Psoas muscle (tissue), 8 donors: ENCODE data around the gene ATP8A1. TPM values are rescaled to one million over a fixed set of nuclear protein-coding genes. Genes with fewer than 3 reads are reported as not detected.

Experiments
- ATAC-seq, 4 donors: fragments of 200-7000 bp; cut with Tn5 transposase; one replicate each; pipeline ENCODE4 v1.9.1; 2020; ENCODE audit warnings: moderate library complexity in 3 of 4, mild to moderate bottlenecking in 2 of 4
- DNase-seq, 2 donors: peaks; one replicate each; pipeline ENCODE4 v3.0.0-alpha.2; 2020
- H3K27ac ChIP-seq: fragments of 200-600 bp; one replicate; pipeline ENCODE4 v1.8.0; 2022
- H3K27me3 ChIP-seq, 3 donors: fragments of 200-600 bp in 1 of 3; one replicate each; pipeline versions ENCODE4 v1.6.1 to v1.8.0; 2013 to 2022; ENCODE audit warnings: low read length in 2 of 3, mild to moderate bottlenecking in 2 of 3, moderate library complexity in 1 of 3; ENCODE audit not compliant: insufficient read depth in 3 of 3
- H3K36me3 ChIP-seq, 2 donors: fragments of 200-600 bp in 1 of 2; one replicate each; pipeline versions ENCODE4 v1.6.1 to v1.8.0; 2013 to 2022; ENCODE audit warnings: low read depth in 1 of 2, mild to moderate bottlenecking in 1 of 2, moderate library complexity in 1 of 2; ENCODE audit not compliant: insufficient read depth in 1 of 2
- H3K4me1 ChIP-seq: fragments of 200-600 bp; one replicate; pipeline ENCODE4 v1.8.0; 2022
- H3K4me3 ChIP-seq: fragments of 200-600 bp; one replicate; pipeline ENCODE4 v1.8.0; 2022; ENCODE audit warnings: mild to moderate bottlenecking
- H3K9me3 ChIP-seq: fragments of 200-600 bp; one replicate; pipeline ENCODE4 v1.8.0; 2022
- WGBS, 3 donors: extraction: QIAGEN DNeasy Blood & Tissue Kit; methylation state at CpG; one replicate each; pipeline versions ENCODE4 v1.1.6 to v1.1.7; 2013; 5-methylcytosine and 5-hydroxymethylcytosine counted together
- intact Hi-C, 2 donors: fragments of 100-400 bp; cut with DNase I; formaldehyde crosslinking; loops; one replicate each; pipeline versions ENCODE4 v1.11.0 to v1.14.2; 2022
- polyA plus RNA-seq, 3 donors: library from polyadenylated mRNA; stranded (reverse); fragments of 200-250 nt; gene quantifications; one replicate each; pipeline ENCODE4 v1.2.3, GENCODE V29; 2013
- total RNA-seq, 4 donors: library from RNA; stranded (reverse); fragmentation: NEBNext Ultra II Directional in 2 of 4; extraction: Animal tissue kit (Norgen Biotek cat#: 25700) in 2 of 4; gene quantifications; one replicate each; pipeline versions ENCODE4 v1.2.1 to v1.2.4, GENCODE V29; 2021 to 2023
- TF ChIP-seq, protein P1 (sequence below): fragments of 200-600 bp; IDR thresholded peaks from one replicate; pipeline ENCODE4 v1.8.0; 2022; ENCODE audit warnings: antibody characterized with exemption
- donor health status: healthy with polysubstance abuse.
- donor health status: DM: no; HTN: no; CAD: no; lungs with moderate emphysema.
- donor health status: Bipolar disorder and iron deficiency.
- donor health status: healthy.
- donor health status: DM: yes; HTN: yes; CAD: no.
- donor health status: DM: no; HTN: no; CAD: no.
- donor health status: DM: no; HTN: no; CAD: no.
- donor health status: DM: yes; HTN: yes; CAD: no.

Gene ATP8A1
- total and polyA plus RNA-seq, 7 donors, result 2.2 to 26.5 (median 14.7) TPM

GRCh38 chr4:42510225-42510624 lies 146.7 kb downstream of the ATP8A1 start:
- Histone ChIP-seq H3K4me3 (no peak overlapping the region), H3K4me1 (peaks cover 5% of the 10 kb centered on the region), H3K36me3 (peaks cover 7 to 19% of the 10 kb centered on the region in 2 donors), H3K27me3 (no peaks in the 10 kb centered on the region), H3K27ac (no peak overlapping the region), H3K9me3 (no peaks in the 10 kb centered on the region)
- TF ChIP-seq, protein P1, sequence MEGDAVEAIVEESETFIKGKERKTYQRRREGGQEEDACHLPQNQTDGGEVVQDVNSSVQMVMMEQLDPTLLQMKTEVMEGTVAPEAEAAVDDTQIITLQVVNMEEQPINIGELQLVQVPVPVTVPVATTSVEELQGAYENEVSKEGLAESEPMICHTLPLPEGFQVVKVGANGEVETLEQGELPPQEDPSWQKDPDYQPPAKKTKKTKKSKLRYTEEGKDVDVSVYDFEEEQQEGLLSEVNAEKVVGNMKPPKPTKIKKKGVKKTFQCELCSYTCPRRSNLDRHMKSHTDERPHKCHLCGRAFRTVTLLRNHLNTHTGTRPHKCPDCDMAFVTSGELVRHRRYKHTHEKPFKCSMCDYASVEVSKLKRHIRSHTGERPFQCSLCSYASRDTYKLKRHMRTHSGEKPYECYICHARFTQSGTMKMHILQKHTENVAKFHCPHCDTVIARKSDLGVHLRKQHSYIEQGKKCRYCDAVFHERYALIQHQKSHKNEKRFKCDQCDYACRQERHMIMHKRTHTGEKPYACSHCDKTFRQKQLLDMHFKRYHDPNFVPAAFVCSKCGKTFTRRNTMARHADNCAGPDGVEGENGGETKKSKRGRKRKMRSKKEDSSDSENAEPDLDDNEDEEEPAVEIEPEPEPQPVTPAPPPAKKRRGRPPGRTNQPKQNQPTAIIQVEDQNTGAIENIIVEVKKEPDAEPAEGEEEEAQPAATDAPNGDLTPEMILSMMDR, result no peak
- intact Hi-C loops, result no loop called here
- ATAC-seq (no peak), DNase-seq (no peak)

- Histone ChIP-seq H3K4me3 (no peak overlapping the region), H3K36me3 (peaks cover 7 to 40% of the 10 kb centered on the region in 2 donors), H3K4me1 (no peaks in the 10 kb centered on the region), H3K9me3 (no peaks in the 10 kb centered on the region), H3K27me3 (no peaks in the 10 kb centered on the region), H3K27ac (no peak overlapping the region)
- intact Hi-C loops, result no loop called here
- 82 to 85% (median 83%) methylated on average over 6 of the region's 6 CpGs for whole genome bisulfite sequencing, 3 donors
- ATAC-seq, result no peak
- TF ChIP-seq, protein P1, result no peak
- DNase-seq, result no peak
Observed at GRCh38 chr4:42501624-42502401, 155.1 kb downstream of the ATP8A1 start.

GRCh38 chr4:42498040-42498439 lies 158.9 kb downstream of the ATP8A1 start:
- ATAC-seq (no peak), DNase-seq (no peak)
- intact Hi-C loops, result no loop called here
- 66 to 85% (median 67%) methylated on average over 2 of the region's 2 CpGs for WGBS, 3 donors
- H3K27ac ChIP-seq, result no peak overlapping the region
- no peaks in the 10 kb centered on the region for H3K27me3 ChIP-seq
- H3K9me3 ChIP-seq, result no peaks in the 10 kb centered on the region
- TF ChIP-seq, protein P1, result no peak
- H3K4me3 ChIP-seq, result no peak overlapping the region
- peaks cover 0 to 7% of the 10 kb centered on the region in 2 donors for H3K36me3 ChIP-seq
- H3K4me1 ChIP-seq, result peaks cover 3% of the 10 kb centered on the region

DNA sequence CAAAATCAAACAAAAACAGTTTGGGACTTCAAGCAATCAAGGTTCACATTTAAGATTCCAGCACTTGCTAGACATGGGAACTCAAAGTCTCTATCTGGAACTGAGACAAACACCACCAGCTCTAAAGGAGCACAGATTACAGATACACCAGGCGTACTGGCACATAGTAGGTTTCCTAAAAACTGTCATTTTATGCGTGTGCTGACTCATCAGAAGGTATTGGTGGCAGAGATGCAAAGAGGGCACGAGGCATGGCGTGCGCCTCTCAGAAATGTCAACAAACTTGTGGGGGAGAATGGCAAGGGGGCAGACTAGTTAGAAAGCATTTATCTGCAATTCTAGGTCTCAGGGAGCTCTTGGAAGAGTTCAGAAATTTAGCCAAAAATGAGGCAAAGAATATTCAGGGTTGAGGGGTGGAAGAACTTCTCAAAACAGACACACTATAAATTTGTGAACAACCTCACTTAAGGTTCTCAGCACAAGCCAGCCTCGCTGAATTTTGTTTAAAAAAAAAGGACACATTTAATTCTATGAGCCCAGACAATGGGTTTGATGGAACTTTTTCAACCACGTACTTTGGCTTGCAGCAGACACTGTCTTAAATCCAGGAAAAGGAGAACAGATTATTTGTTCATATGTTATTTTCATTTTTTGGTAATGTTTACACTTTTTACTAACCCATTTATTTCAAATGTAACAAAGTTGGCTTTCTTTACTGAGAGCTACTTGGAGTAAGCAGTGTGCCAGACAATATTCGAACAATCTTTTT lies 159.6 kb downstream of the ATP8A1 start:
- Histone ChIP-seq H3K27me3 (no peaks in the 10 kb centered on the region), H3K4me3 (no peak overlapping the region), H3K4me1 (peaks cover 3% of the 10 kb centered on the region), H3K27ac (no peak overlapping the region), H3K36me3 (peaks cover 0 to under 1% of the 10 kb centered on the region in 2 donors), H3K9me3 (no peaks in the 10 kb centered on the region)
- 87 to 88% (median 88%) methylated on average over 8 of the region's 8 CpGs for WGBS, 3 donors
- DNase-seq (no peak), ATAC-seq (no peak)
- TF ChIP-seq, protein P1, result no peak
- intact Hi-C loops, result no loop called here
